Measurements from ENCODE around the gene RPGRIP1L.

Gene RPGRIP1L

GRCh38 chr16:53598511-53599275, 105.0 kb downstream of the RPGRIP1L start:
- H3K9me3 ChIP-seq (ENCODE audit: control insufficient read depth, insufficient read depth, low read length), result no peaks in the 10 kb centered on the region
- H3F3A ChIP-seq (ENCODE audit: control insufficient read depth, insufficient read depth), result no peaks in the 10 kb centered on the region

DNA sequence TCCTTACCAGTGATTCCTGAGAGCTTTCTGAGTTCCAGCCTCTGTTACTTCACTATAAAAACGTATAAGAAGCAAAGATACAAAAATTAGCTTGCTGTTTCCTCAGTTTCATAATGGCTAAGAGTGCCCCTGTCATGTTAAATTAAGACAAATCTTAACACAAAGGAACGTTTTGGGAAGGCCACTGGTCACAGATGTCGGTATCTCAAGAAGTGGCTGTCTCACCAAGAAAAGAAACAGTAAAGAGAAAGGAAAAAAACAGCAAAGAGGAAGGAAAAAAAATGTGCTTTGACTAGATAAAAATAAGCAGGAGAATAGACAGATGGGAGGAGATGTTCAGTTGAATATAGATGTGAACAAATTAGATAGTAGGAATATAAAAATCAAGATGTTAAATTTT, 105.9 kb downstream of the RPGRIP1L start:
- Histone ChIP-seq H3K4me2 (ENCODE audit: low read length) (no peak overlapping the region), H3K4me1 (ENCODE audit: control insufficient read depth, low read length) (no peaks in the 10 kb centered on the region), H3K36me3 (ENCODE audit: control insufficient read depth, low read length) (no peaks in the 10 kb centered on the region), H3K27me3 (ENCODE audit: control insufficient read depth, low read length) (no peaks in the 10 kb centered on the region), H3K4me3 (ENCODE audit: low read length) (no peak overlapping the region), H3K79me2 (ENCODE audit: control insufficient read depth, low read length) (no peaks in the 10 kb centered on the region), H3K9me2 (replicated peaks; ENCODE audit: control insufficient read depth, low read length) (no peaks in the 10 kb centered on the region), H4K20me1 (ENCODE audit: control insufficient read depth, insufficient read depth, low read depth, low read length) (no peaks in the 10 kb centered on the region), H3K27ac (ENCODE audit: low read depth, low read length) (no peak overlapping the region), H3F3A (ENCODE audit: control insufficient read depth, insufficient read depth) (no peaks in the 10 kb centered on the region), H3K9me3 (ENCODE audit: control insufficient read depth, insufficient read depth, low read length) (no peaks in the 10 kb centered on the region)
- TF ChIP-seq, protein P1, sequence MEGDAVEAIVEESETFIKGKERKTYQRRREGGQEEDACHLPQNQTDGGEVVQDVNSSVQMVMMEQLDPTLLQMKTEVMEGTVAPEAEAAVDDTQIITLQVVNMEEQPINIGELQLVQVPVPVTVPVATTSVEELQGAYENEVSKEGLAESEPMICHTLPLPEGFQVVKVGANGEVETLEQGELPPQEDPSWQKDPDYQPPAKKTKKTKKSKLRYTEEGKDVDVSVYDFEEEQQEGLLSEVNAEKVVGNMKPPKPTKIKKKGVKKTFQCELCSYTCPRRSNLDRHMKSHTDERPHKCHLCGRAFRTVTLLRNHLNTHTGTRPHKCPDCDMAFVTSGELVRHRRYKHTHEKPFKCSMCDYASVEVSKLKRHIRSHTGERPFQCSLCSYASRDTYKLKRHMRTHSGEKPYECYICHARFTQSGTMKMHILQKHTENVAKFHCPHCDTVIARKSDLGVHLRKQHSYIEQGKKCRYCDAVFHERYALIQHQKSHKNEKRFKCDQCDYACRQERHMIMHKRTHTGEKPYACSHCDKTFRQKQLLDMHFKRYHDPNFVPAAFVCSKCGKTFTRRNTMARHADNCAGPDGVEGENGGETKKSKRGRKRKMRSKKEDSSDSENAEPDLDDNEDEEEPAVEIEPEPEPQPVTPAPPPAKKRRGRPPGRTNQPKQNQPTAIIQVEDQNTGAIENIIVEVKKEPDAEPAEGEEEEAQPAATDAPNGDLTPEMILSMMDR (IDR thresholded peaks at IDR 0.05; ENCODE audit: low read depth, low read length, poor library complexity, severe bottlenecking), result no peak

More at GRCh38 chr16:53598511-53599275, 105.0 kb downstream of the RPGRIP1L start:
- TF ChIP-seq, protein P1 (IDR thresholded peaks at IDR 0.05; ENCODE audit: low read depth, low read length, poor library complexity, severe bottlenecking), result no peak
- no peak for TF ChIP-seq EZH2phosphoT487 (IDR thresholded peaks at IDR 0.05; ENCODE audit: borderline replicate concordance, low read length)
- H4K20me1 ChIP-seq (ENCODE audit: control insufficient read depth, insufficient read depth, low read depth, low read length), result no peaks in the 10 kb centered on the region
- H3K79me2 ChIP-seq (ENCODE audit: control insufficient read depth, low read length), result no peaks in the 10 kb centered on the region
- H3K27ac ChIP-seq (ENCODE audit: low read depth, low read length), result no peak overlapping the region
- H3K27me3 ChIP-seq (ENCODE audit: control insufficient read depth, low read length), result no peaks in the 10 kb centered on the region
- no peak overlapping the region for H3K4me2 ChIP-seq (ENCODE audit: low read length)
- H3K4me3 ChIP-seq (ENCODE audit: low read length), result no peak overlapping the region
- H3K9me2 ChIP-seq (replicated peaks; ENCODE audit: control insufficient read depth, low read length), result no peaks in the 10 kb centered on the region
- no peaks in the 10 kb centered on the region for H3K36me3 ChIP-seq (ENCODE audit: control insufficient read depth, low read length)
- H3K4me1 ChIP-seq (ENCODE audit: control insufficient read depth, low read length), result no peaks in the 10 kb centered on the region

DNA sequence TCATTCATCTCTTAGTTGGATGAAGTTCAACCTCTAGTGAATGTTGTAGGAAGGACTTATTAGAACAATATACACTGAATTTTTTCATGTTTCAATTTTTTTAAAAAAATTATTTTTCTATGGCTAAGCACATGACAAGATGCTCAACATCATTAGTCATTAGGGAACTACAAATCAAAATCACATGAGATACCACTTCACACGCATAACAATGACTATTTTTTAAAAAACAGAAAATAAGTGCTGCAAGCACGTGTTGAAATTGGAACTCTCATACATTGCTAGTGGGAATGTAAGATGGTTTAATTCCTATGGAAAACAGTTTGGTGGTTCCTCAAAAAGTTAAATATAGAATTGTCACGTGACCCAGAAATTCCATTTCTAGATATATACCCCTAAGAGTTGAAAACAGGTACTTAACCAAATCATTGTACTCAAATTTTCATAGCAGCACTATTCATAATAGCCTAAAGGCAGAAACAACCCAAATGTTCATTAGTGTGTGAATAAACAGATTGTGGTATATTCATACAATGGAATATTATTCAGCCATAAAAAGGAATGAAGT, 115.5 kb downstream of the RPGRIP1L start:
- Histone ChIP-seq H3K79me2 (ENCODE audit: control insufficient read depth, low read length) (no peaks in the 10 kb centered on the region), H3K27ac (ENCODE audit: low read depth, low read length) (no peak overlapping the region), H3F3A (ENCODE audit: control insufficient read depth, insufficient read depth) (no peaks in the 10 kb centered on the region), H3K36me3 (ENCODE audit: control insufficient read depth, low read length) (no peaks in the 10 kb centered on the region), H4K20me1 (ENCODE audit: control insufficient read depth, insufficient read depth, low read depth, low read length) (no peaks in the 10 kb centered on the region), H3K4me2 (ENCODE audit: low read length) (no peak overlapping the region), H3K4me1 (ENCODE audit: control insufficient read depth, low read length) (no peaks in the 10 kb centered on the region), H3K4me3 (ENCODE audit: low read length) (no peak overlapping the region), H3K9me2 (replicated peaks; ENCODE audit: control insufficient read depth, low read length) (no peaks in the 10 kb centered on the region), H3K27me3 (ENCODE audit: control insufficient read depth, low read length) (no peaks in the 10 kb centered on the region), H3K9me3 (ENCODE audit: control insufficient read depth, insufficient read depth, low read length) (no peaks in the 10 kb centered on the region)
- TF ChIP-seq EZH2phosphoT487 (IDR thresholded peaks at IDR 0.05; ENCODE audit: borderline replicate concordance, low read length), result no peak
- TF ChIP-seq, protein P1 (IDR thresholded peaks at IDR 0.05; ENCODE audit: low read depth, low read length, poor library complexity, severe bottlenecking), result no peak
